Measurements from ENCODE around the gene GABRB3. TPM values are rescaled to one million over a fixed set of nuclear protein-coding genes. Genes with fewer than 3 reads are reported as not detected.

GABRB3 gene
- total RNA-seq, 1 donor from 2014 or later, result 47.9 TPM

- Mint-ChIP-seq H3K36me3 (ENCODE audit: low read depth, unreplicated experiment) (peaks cover 10% of the 10 kb centered on the region), H3K4me3 (ENCODE audit: unreplicated experiment) (no peak overlapping the region), H3K27ac (ENCODE audit: unreplicated experiment) (no peak overlapping the region), H3K4me1 (ENCODE audit: low read depth, unreplicated experiment) (peaks cover 9% of the 10 kb centered on the region), H3K27me3 (ENCODE audit: low read depth, unreplicated experiment) (peaks cover 2% of the 10 kb centered on the region), H3K9me3 (ENCODE audit: unreplicated experiment) (peaks cover 6% of the 10 kb centered on the region)
- Histone ChIP-seq H3K27me3 (ENCODE audit: insufficient read depth, low read length) (no peaks in the 10 kb centered on the region), H3K9me3 (ENCODE audit: insufficient read depth, low read depth, low read length) (peaks cover 2% of the 10 kb centered on the region), H3K27ac (ENCODE audit: low read depth, low read length) (no peak overlapping the region), H3K36me3 (ENCODE audit: insufficient read depth, low read length) (no peaks in the 10 kb centered on the region), H3K4me2 (ENCODE audit: low read length) (no peak overlapping the region), H3K4me1 (ENCODE audit: insufficient read depth, low read length) (no peaks in the 10 kb centered on the region), H3K79me2 (ENCODE audit: insufficient read depth, low read length) (no peaks in the 10 kb centered on the region), H2AFZ (ENCODE audit: low read depth, low read length) (no peak overlapping the region), H4K20me1 (ENCODE audit: insufficient read depth, low read length) (no peaks in the 10 kb centered on the region), H3K9ac (ENCODE audit: low read length) (no peak overlapping the region), H3K4me3 (ENCODE audit: insufficient read depth, low read depth, low read length) (no peak overlapping the region)
- no peak for TF ChIP-seq CTCF (IDR thresholded peaks at IDR 0.05; ENCODE audit: insufficient read depth, low read depth, low read length)
- no peak for TF ChIP-seq EZH2 (IDR thresholded peaks at IDR 0.05; ENCODE audit: insufficient read depth, low read length)
- DNase-seq (ENCODE audit: low read depth), result no peak
- FAIRE-seq, result no peak
These were observed 127.9 kb downstream of the GABRB3 start for GRCh38 chr15:26644948-26645347.

DNA sequence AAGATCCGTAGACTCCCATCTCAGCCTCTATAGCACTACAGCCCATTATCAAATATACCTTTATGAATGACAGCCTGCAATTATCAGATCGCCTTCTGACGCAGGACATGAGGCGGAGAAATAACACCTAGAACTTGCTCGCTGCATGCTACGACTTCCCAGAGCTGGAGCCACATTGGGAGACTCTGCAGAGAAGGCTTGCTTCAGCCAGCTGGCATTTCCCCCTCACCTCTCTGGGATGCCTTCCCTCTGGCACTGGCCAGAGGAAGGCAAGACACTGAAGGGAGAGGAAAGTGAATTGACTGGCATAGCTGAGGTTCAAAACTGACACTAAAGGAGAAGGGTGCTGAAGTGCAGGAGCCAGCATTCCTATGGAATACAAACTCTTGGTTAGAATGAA lies 131.7 kb downstream of the GABRB3 start:
- H3K79me2 ChIP-seq (ENCODE audit: insufficient read depth, low read length), result no peaks in the 10 kb centered on the region
- TF ChIP-seq EZH2 (IDR thresholded peaks at IDR 0.05; ENCODE audit: insufficient read depth, low read length) (no peak), CTCF (IDR thresholded peaks at IDR 0.05; ENCODE audit: insufficient read depth, low read depth, low read length) (no peak)
- H3K4me2 ChIP-seq (ENCODE audit: low read length), result no peak overlapping the region
- Mint-ChIP-seq H3K36me3 (ENCODE audit: low read depth, unreplicated experiment) (peaks cover 7% of the 10 kb centered on the region), H3K4me3 (ENCODE audit: unreplicated experiment) (no peak overlapping the region), H3K9me3 (ENCODE audit: unreplicated experiment) (peaks cover 3% of the 10 kb centered on the region), H3K27me3 (ENCODE audit: low read depth, unreplicated experiment) (peaks cover 2% of the 10 kb centered on the region), H3K4me1 (ENCODE audit: low read depth, unreplicated experiment) (peaks cover 9% of the 10 kb centered on the region), H3K27ac (ENCODE audit: unreplicated experiment) (no peak overlapping the region)
- no peak overlapping the region for H2AFZ ChIP-seq (ENCODE audit: low read depth, low read length)
- H4K20me1 ChIP-seq (ENCODE audit: insufficient read depth, low read length), result no peaks in the 10 kb centered on the region
- no peak overlapping the region for H3K9ac ChIP-seq (ENCODE audit: low read length)
- no peak overlapping the region for H3K4me3 ChIP-seq (ENCODE audit: insufficient read depth, low read depth, low read length)
- no peak for FAIRE-seq
- DNase-seq (ENCODE audit: low read depth), result no peak
- H3K4me1 ChIP-seq (ENCODE audit: insufficient read depth, low read length), result no peaks in the 10 kb centered on the region
- no peaks in the 10 kb centered on the region for H3K27me3 ChIP-seq (ENCODE audit: insufficient read depth, low read length)
- no peaks in the 10 kb centered on the region for H3K36me3 ChIP-seq (ENCODE audit: insufficient read depth, low read length)
- H3K27ac ChIP-seq (ENCODE audit: low read depth, low read length), result no peak overlapping the region
- H3K9me3 ChIP-seq (ENCODE audit: insufficient read depth, low read depth, low read length), result peaks cover 3% of the 10 kb centered on the region

DNA sequence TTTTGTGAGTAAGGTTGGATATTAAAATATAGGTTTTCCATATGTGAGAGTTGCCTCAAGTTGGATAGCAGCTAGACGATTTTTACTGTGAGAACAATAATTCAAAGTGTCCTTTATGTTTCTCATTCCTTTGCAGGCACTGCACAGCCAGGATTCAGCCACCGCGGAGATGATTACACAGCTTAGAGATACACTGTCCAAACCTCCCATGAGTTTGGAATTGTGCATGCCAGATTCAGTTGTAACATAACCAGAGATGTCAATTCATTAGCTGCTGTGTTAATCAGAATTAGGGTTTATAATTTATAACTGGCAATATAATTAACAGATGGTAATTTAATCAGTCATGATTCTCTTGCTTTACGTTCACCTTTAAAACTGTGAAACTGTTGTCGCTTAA lies 132.3 kb downstream of the GABRB3 start:
- Histone ChIP-seq H3K79me2 (ENCODE audit: insufficient read depth, low read length) (no peaks in the 10 kb centered on the region), H3K27ac (ENCODE audit: low read depth, low read length) (no peak overlapping the region), H3K9ac (ENCODE audit: low read length) (no peak overlapping the region), H3K9me3 (ENCODE audit: insufficient read depth, low read depth, low read length) (peaks cover 3% of the 10 kb centered on the region), H3K4me2 (ENCODE audit: low read length) (no peak overlapping the region), H3K4me1 (ENCODE audit: insufficient read depth, low read length) (no peaks in the 10 kb centered on the region), H4K20me1 (ENCODE audit: insufficient read depth, low read length) (no peaks in the 10 kb centered on the region), H2AFZ (ENCODE audit: low read depth, low read length) (no peak overlapping the region), H3K4me3 (ENCODE audit: insufficient read depth, low read depth, low read length) (no peak overlapping the region), H3K27me3 (ENCODE audit: insufficient read depth, low read length) (no peaks in the 10 kb centered on the region), H3K36me3 (ENCODE audit: insufficient read depth, low read length) (no peaks in the 10 kb centered on the region)
- no peak overlapping the region for H3K4me3 Mint-ChIP-seq (ENCODE audit: unreplicated experiment)
- peaks cover 7% of the 10 kb centered on the region for H3K36me3 Mint-ChIP-seq (ENCODE audit: low read depth, unreplicated experiment)
- H3K27ac Mint-ChIP-seq (ENCODE audit: unreplicated experiment), result no peak overlapping the region
- H3K27me3 Mint-ChIP-seq (ENCODE audit: low read depth, unreplicated experiment), result peaks cover 2% of the 10 kb centered on the region
- FAIRE-seq (no peak), DNase-seq (ENCODE audit: low read depth) (no peak)
- TF ChIP-seq EZH2 (IDR thresholded peaks at IDR 0.05; ENCODE audit: insufficient read depth, low read length), result no peak
- no peak for TF ChIP-seq CTCF (IDR thresholded peaks at IDR 0.05; ENCODE audit: insufficient read depth, low read depth, low read length)
- H3K9me3 Mint-ChIP-seq (ENCODE audit: unreplicated experiment), result peaks cover 3% of the 10 kb centered on the region
- peaks cover 10% of the 10 kb centered on the region for H3K4me1 Mint-ChIP-seq (ENCODE audit: low read depth, unreplicated experiment)

All from astrocyte (in vitro differentiated cells and primary cell).